Erythroblast (primary cell): ENCODE measurements around the gene DNAJB8.

Experiments
- GATA1 ChIP-seq: IDR thresholded peaks from 2 replicates; pipeline ENCODE4 v1.6.1; 2011; ENCODE audit warnings: low read depth, mild to moderate bottlenecking, control low read depth, low read length, moderate library complexity
- POLR2A ChIP-seq: IDR thresholded peaks from 2 replicates; pipeline ENCODE4 v1.6.1; 2011; ENCODE audit warnings: mild to moderate bottlenecking, low read length

DNA sequence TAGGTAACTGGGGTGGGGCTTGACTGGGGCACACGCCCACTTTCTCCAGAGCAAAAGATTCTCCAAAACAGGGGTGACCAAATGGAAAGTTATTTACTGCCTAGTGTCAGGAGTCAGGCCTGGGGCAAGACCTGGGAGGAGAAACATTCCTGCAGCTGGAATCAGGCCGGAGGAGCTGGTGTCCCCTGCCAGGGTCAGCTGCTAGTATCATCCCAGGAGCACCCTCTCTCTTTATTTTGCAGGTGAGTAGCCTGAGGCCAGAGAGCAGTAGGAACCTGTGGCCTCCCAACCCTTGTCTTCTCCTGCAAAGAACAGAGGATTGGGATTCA is 32.9 kb downstream of the DNAJB8 start:
- TF ChIP-seq POLR2A (no peak), GATA1 (no peak)
